ENCODE data around the gene NMT1. TPM values are rescaled to one million over a fixed set of nuclear protein-coding genes. Genes with fewer than 3 reads are reported as not detected.

NMT1 gene
- total RNA-seq, result 75.8 TPM

GRCh38 chr17:45060797-45061605 is at the start of gene NMT1:
Gene NMT1, plus strand, starts transcription at chr17:45061317. Its CDS starts 13 bp downstream, at chr17:45061330.
- DNase-seq, result peak; percentile 100

GRCh38 chr17:45011767-45012166 is 49.4 kb upstream of the NMT1 start:
- no peak for DNase-seq

- DNase-seq, result peak; percentile 88
Observed at GRCh38 chr17:45013021-45013997, 47.8 kb upstream of the NMT1 start.

- DNase-seq, result no peak
Observed at GRCh38 chr17:45016237-45016636, 44.9 kb upstream of the NMT1 start.

- DNase-seq, result no peak
Observed at GRCh38 chr17:45016823-45017222, 44.3 kb upstream of the NMT1 start.

- no peak for DNase-seq
Observed at GRCh38 chr17:45018514-45018847, 42.6 kb upstream of the NMT1 start.

GRCh38 chr17:45018848-45019711 is 42.0 kb upstream of the NMT1 start:
- peak; percentile 73 for DNase-seq

GRCh38 chr17:45020354-45021138 is 40.6 kb upstream of the NMT1 start:
- peak; percentile 70 for DNase-seq

- DNase-seq, result peak; percentile 85
Observed at GRCh38 chr17:45021607-45022287, 39.4 kb upstream of the NMT1 start.

GRCh38 chr17:45022288-45022648 is 38.8 kb upstream of the NMT1 start:
- DNase-seq, result no peak

GRCh38 chr17:45022655-45023339 is 38.3 kb upstream of the NMT1 start:
- DNase-seq, result no peak

- DNase-seq, result no peak
Observed at GRCh38 chr17:45029096-45029495, 32.0 kb upstream of the NMT1 start.

GRCh38 chr17:45029758-45030423 is 31.2 kb upstream of the NMT1 start:
- no peak for DNase-seq

GRCh38 chr17:45030733-45031132 is 30.4 kb upstream of the NMT1 start:
- no peak for DNase-seq

- no peak for DNase-seq
Observed at GRCh38 chr17:45031231-45032173, 29.6 kb upstream of the NMT1 start.

- DNase-seq, result no peak
Observed at GRCh38 chr17:45032174-45032541, 29.0 kb upstream of the NMT1 start.

- DNase-seq, result no peak
Observed at GRCh38 chr17:45034599-45034998, 26.5 kb upstream of the NMT1 start.

GRCh38 chr17:45035848-45036247 is 25.3 kb upstream of the NMT1 start:
- no peak for DNase-seq

- DNase-seq, result no peak
Observed at GRCh38 chr17:45036691-45037090, 24.4 kb upstream of the NMT1 start.
